H9 (cell line): ENCODE measurements around the gene LRRC10. TPM values are rescaled to one million over a fixed set of nuclear protein-coding genes. Genes with fewer than 3 reads are reported as not detected.

Source experiments
- DNase-seq: peaks from one replicate; pipeline ENCODE4 v3.0.0-alpha.2; 2017
- H2AFZ ChIP-seq: one replicate; pipeline ENCODE4 v1.6.1; 2013; ENCODE audit warnings: mild to moderate bottlenecking, low read length, control low read depth, moderate library complexity
- H2AK5ac ChIP-seq: 2 replicates; pipeline ENCODE4 v1.6.1; 2013; ENCODE audit warnings: low read length, control low read depth, mixed read lengths; ENCODE audit not compliant: insufficient read length
- H2BK120ac ChIP-seq: one replicate; pipeline ENCODE4 v1.6.1; 2013; ENCODE audit warnings: low read depth, mild to moderate bottlenecking, low read length, control low read depth, inconsistent platforms; ENCODE audit not compliant: poor library complexity, severe bottlenecking
- H2BK12ac ChIP-seq: 2 replicates; pipeline ENCODE4 v1.6.1; 2013; ENCODE audit warnings: low read length, control low read depth, mixed read lengths, low read depth; ENCODE audit not compliant: insufficient read length
- H2BK15ac ChIP-seq: 2 replicates; pipeline ENCODE4 v1.6.1; 2013; ENCODE audit warnings: low read depth, low read length, control low read depth
- H2BK20ac ChIP-seq: one replicate; pipeline ENCODE4 v1.6.1; 2013; ENCODE audit warnings: low read depth, mild to moderate bottlenecking, low read length, control low read depth, inconsistent platforms; ENCODE audit not compliant: poor library complexity, severe bottlenecking
- H2BK5ac ChIP-seq: 2 replicates; pipeline ENCODE4 v1.6.1; 2013; ENCODE audit warnings: low read length, control low read depth, mixed read lengths; ENCODE audit not compliant: insufficient read length
- H3K14ac ChIP-seq: 2 replicates; pipeline ENCODE4 v1.6.1; 2013; ENCODE audit warnings: low read length, control low read depth; ENCODE audit not compliant: insufficient read depth
- H3K18ac ChIP-seq: 2 replicates; pipeline ENCODE4 v1.6.1; 2013; ENCODE audit warnings: low read depth, mild to moderate bottlenecking, mixed read lengths, low read length, control low read depth; ENCODE audit not compliant: insufficient read length
- H3K23ac ChIP-seq: 2 replicates; pipeline ENCODE4 v1.6.1; 2013; ENCODE audit warnings: low read length, control low read depth, mixed read lengths, low read depth; ENCODE audit not compliant: insufficient read length
- H3K23me2 ChIP-seq: 2 replicates; pipeline ENCODE4 v1.6.1; 2013; ENCODE audit warnings: low read depth, mild to moderate bottlenecking, mixed read lengths, low read length, control low read depth; ENCODE audit not compliant: insufficient read length, poor library complexity, severe bottlenecking
- H3K27ac ChIP-seq: 2 replicates; pipeline ENCODE4 v1.5.1; 2013; ENCODE audit warnings: low read length, control low read depth, mixed read lengths, low read depth; ENCODE audit not compliant: insufficient read length
- H3K27me3 ChIP-seq: 2 replicates; pipeline ENCODE4 v1.6.1; 2013; ENCODE audit warnings: low read length, control low read depth, inconsistent platforms; ENCODE audit not compliant: insufficient read depth
- H3K4ac ChIP-seq: 2 replicates; pipeline ENCODE4 v1.6.1; 2013; ENCODE audit warnings: low read depth, mild to moderate bottlenecking, control low read depth, inconsistent platforms, low read length, moderate library complexity
- H3K4me1 ChIP-seq: 2 replicates; pipeline ENCODE4 v1.6.1; 2013; ENCODE audit warnings: low read length, control low read depth, inconsistent platforms; ENCODE audit not compliant: insufficient read depth
- H3K4me2 ChIP-seq: 2 replicates; pipeline ENCODE4 v1.6.1; 2013; ENCODE audit warnings: low read length, control low read depth, mixed read lengths; ENCODE audit not compliant: insufficient read length, insufficient read depth
- H3K56ac ChIP-seq: 2 replicates; pipeline ENCODE4 v1.6.1; 2013; ENCODE audit warnings: low read depth, mild to moderate bottlenecking, mixed read lengths, low read length, control low read depth; ENCODE audit not compliant: insufficient read length
- H3K79me1 ChIP-seq: 2 replicates; pipeline ENCODE4 v1.6.1; 2013; ENCODE audit warnings: low read depth, mild to moderate bottlenecking, moderate library complexity, low read length, control low read depth, inconsistent platforms; ENCODE audit not compliant: insufficient read depth, poor library complexity, severe bottlenecking
- H3K79me2 ChIP-seq: 2 replicates; pipeline ENCODE4 v1.6.1; 2013; ENCODE audit warnings: low read length, control low read depth, inconsistent platforms; ENCODE audit not compliant: insufficient read depth
- H3K9ac ChIP-seq: 2 replicates; pipeline ENCODE4 v1.6.1; 2013; ENCODE audit warnings: low read length, control low read depth, mixed read lengths; ENCODE audit not compliant: insufficient read length; ENCODE audit errors: extremely low read depth
- H3K9me3 ChIP-seq: one replicate; pipeline ENCODE4 v1.6.1; 2013; ENCODE audit warnings: low read depth, low read length, inconsistent platforms; ENCODE audit not compliant: control insufficient read depth
- H3T11ph ChIP-seq: one replicate; pipeline ENCODE4 v1.6.1; 2013; ENCODE audit warnings: mild to moderate bottlenecking, low read length, control low read depth, inconsistent platforms
- H4K20me1 ChIP-seq: one replicate; pipeline ENCODE4 v1.6.1; 2013; ENCODE audit not compliant: control insufficient read depth, insufficient read length, insufficient read depth
- H4K5ac ChIP-seq: 2 replicates; pipeline ENCODE4 v1.6.1; 2013; ENCODE audit warnings: low read depth, mild to moderate bottlenecking, mixed read lengths, low read length, control low read depth; ENCODE audit not compliant: insufficient read length
- H4K8ac ChIP-seq: replicated peaks from 2 replicates; pipeline ENCODE4 v1.6.1; 2013; ENCODE audit warnings: low read length, control low read depth, mixed read lengths, low read depth; ENCODE audit not compliant: insufficient read length
- H4K91ac ChIP-seq: 2 replicates; pipeline ENCODE4 v1.6.1; 2013; ENCODE audit warnings: low read depth, mild to moderate bottlenecking, moderate library complexity, mixed read lengths, low read length, control low read depth; ENCODE audit not compliant: insufficient read length
- H3K27ac Mint-ChIP-seq, 3 experiments: 2 replicates in 2 of 3; 3 replicates in 1 of 3; pipeline ENCODE4 v1.8.0; 2020 to 2021; ENCODE audit warnings: mixed read lengths in 3 of 3, mild to moderate bottlenecking in 1 of 3, moderate library complexity in 1 of 3
- H3K27me3 Mint-ChIP-seq: 2 replicates; pipeline ENCODE4 v1.8.0; 2021; ENCODE audit warnings: low read depth, mild to moderate bottlenecking, moderate library complexity, mixed read lengths
- H3K36me3 Mint-ChIP-seq, 3 experiments: 2 replicates in 2 of 3; 3 replicates in 1 of 3; pipeline ENCODE4 v1.8.0; 2020 to 2021; ENCODE audit warnings: low read depth in 3 of 3, mixed read lengths in 3 of 3; ENCODE audit not compliant: insufficient read depth in 1 of 3
- H3K4me1 Mint-ChIP-seq, 2 experiments: 2 replicates each; pipeline ENCODE4 v1.8.0; 2020; ENCODE audit warnings: mixed read lengths in 2 of 2
- H3K4me3 Mint-ChIP-seq, 2 experiments: 2 replicates in 1 of 2; 3 replicates in 1 of 2; pipeline ENCODE4 v1.8.0; 2020 to 2021; ENCODE audit warnings: mild to moderate bottlenecking in 2 of 2, mixed read lengths in 2 of 2, moderate library complexity in 1 of 2
- H3K9me3 Mint-ChIP-seq, 2 experiments: 2 replicates in 1 of 2; 3 replicates in 1 of 2; pipeline ENCODE4 v1.8.0; 2020; ENCODE audit warnings: mild to moderate bottlenecking in 2 of 2, mixed read lengths in 2 of 2, moderate library complexity in 1 of 2
- CTCF ChIP-seq: fragments of 200-600 bp; sonication (generic); conservative IDR thresholded peaks from 3 replicates; pipeline ENCODE4 v1.8.0; 2021; ENCODE audit warnings: antibody characterized with exemption, mild to moderate bottlenecking
- WGBS: extraction: QIAGEN DNeasy Blood & Tissue Kit; methylation state at CpG from one replicate; pipeline ENCODE4 v1.1.7; 2013; ENCODE audit warnings: missing lambda C conversion rate, low lambda C conversion rate, mixed read lengths; ENCODE audit not compliant: insufficient read length; ENCODE audit errors: extremely low coverage; 5-methylcytosine and 5-hydroxymethylcytosine counted together
- total RNA-seq: library from RNA; stranded (reverse); gene quantifications from 2 replicates; pipeline ENCODE4 v1.2.1, GENCODE V29; 2021

The LRRC10 gene
- total RNA-seq, 1 experiment from 2014 or later, result not detected

GRCh38 chr12:69566603-69567002 is 44.1 kb downstream of the LRRC10 start:
- Histone ChIP-seq H3K27me3 (no peaks in the 10 kb centered on the region), H3K23me2 (no peaks in the 10 kb centered on the region), H3K23ac (no peak overlapping the region), H3K4me2 (no peak overlapping the region), H3K27ac (no peak overlapping the region), H3K4me1 (no peaks in the 10 kb centered on the region), H4K20me1 (no peaks in the 10 kb centered on the region), H3K9ac (no peak overlapping the region), H3K18ac (no peak overlapping the region), H3T11ph (no peak overlapping the region), H2AFZ (no peak overlapping the region), H2AK5ac (no peak overlapping the region), H3K14ac (no peak overlapping the region), H2BK5ac (no peak overlapping the region), H2BK12ac (no peak overlapping the region), H4K5ac (no peak overlapping the region), H2BK120ac (no peak overlapping the region), H3K56ac (no peak overlapping the region), H3K9me3 (no peaks in the 10 kb centered on the region), H3K79me1 (no peaks in the 10 kb centered on the region), H3K4ac (no peak overlapping the region), H2BK20ac (no peak overlapping the region), H2BK15ac (no peak overlapping the region), H4K8ac (no peak overlapping the region), H3K79me2 (no peaks in the 10 kb centered on the region), H4K91ac (no peak overlapping the region)
- H3K4me1 Mint-ChIP-seq, result no peaks in the 10 kb centered on the region
- no peaks in the 10 kb centered on the region for H3K9me3 Mint-ChIP-seq
- peak overlapping the region in 1 of 3 experiments; percentile 13; a peak in 1 of 7 replicates for H3K27ac Mint-ChIP-seq
- H3K4me3 Mint-ChIP-seq, result no peak overlapping the region
- H3K36me3 Mint-ChIP-seq, result peaks cover 6 to 16% (median 14%) of the 10 kb centered on the region in 3 experiments
- DNase-seq, result no peak
- peak; percentile 41; the same call in 2 of the 3 replicates for TF ChIP-seq CTCF
- WGBS, result no CpG with 5 or more reads among the region's 3 CpGs
- no peaks in the 10 kb centered on the region for H3K27me3 Mint-ChIP-seq
